Measurements from ENCODE around the gene ATP6V0E2.

ATP6V0E2 gene

GRCh38 chr7:149864751-149865150, 9.0 kb upstream of the ATP6V0E2 start:
- no peak for DNase-seq

- DNase-seq = no peak
Measured at GRCh38 chr7:149865437-149865836, 8.3 kb upstream of the ATP6V0E2 start.

GRCh38 chr7:149866139-149866778, 7.5 kb upstream of the ATP6V0E2 start:
- DNase-seq = no peak

GRCh38 chr7:149866779-149867447, 6.9 kb upstream of the ATP6V0E2 start:
- no peak for DNase-seq

- DNase-seq = no peak
Measured at GRCh38 chr7:149867762-149868622, 5.8 kb upstream of the ATP6V0E2 start.

GRCh38 chr7:149868623-149869290, 5.0 kb upstream of the ATP6V0E2 start:
- no peak for DNase-seq

- DNase-seq = no peak
Measured at GRCh38 chr7:149869291-149869650, 4.5 kb upstream of the ATP6V0E2 start.

GRCh38 chr7:149869867-149870266, 3.9 kb upstream of the ATP6V0E2 start:
- no peak for DNase-seq

- no peak for DNase-seq
Measured at GRCh38 chr7:149870274-149870673, 3.5 kb upstream of the ATP6V0E2 start.

- DNase-seq = no peak
Measured at GRCh38 chr7:149870701-149871483, 2.9 kb upstream of the ATP6V0E2 start.

GRCh38 chr7:149871576-149871975, 2.2 kb upstream of the ATP6V0E2 start:
- DNase-seq = no peak

- no peak for DNase-seq
Measured at GRCh38 chr7:149872419-149873073, 1.2 kb upstream of the ATP6V0E2 start.

- DNase-seq = no peak
Measured at GRCh38 chr7:149873970-149874643, 338 bp downstream of the ATP6V0E2 start.

GRCh38 chr7:149874644-149875028, 867 bp downstream of the ATP6V0E2 start:
- no peak for DNase-seq

- DNase-seq = no peak
Measured at GRCh38 chr7:149875396-149875795, 1.6 kb downstream of the ATP6V0E2 start.

GRCh38 chr7:149877890-149878522, 4.2 kb downstream of the ATP6V0E2 start:
- no peak for DNase-seq

GRCh38 chr7:149878523-149878921, 4.8 kb downstream of the ATP6V0E2 start:
- no peak for DNase-seq

- DNase-seq = no peak
Measured at GRCh38 chr7:149879271-149879743, 5.5 kb downstream of the ATP6V0E2 start.

GRCh38 chr7:149879766-149880637, 6.2 kb downstream of the ATP6V0E2 start:
- DNase-seq = no peak
